Measurements from ENCODE around the gene CLPTM1L.

Gene CLPTM1L

GRCh38 chr5:1272201-1272600 is 72.7 kb downstream of the CLPTM1L start:
- H3K9me3 ChIP-seq (ENCODE audit: control insufficient read depth, insufficient read depth, low read depth, low read length) = no peaks in the 10 kb centered on the region
- CTCF ChIA-PET = no interaction called here
- H3K4me1 ChIP-seq (ENCODE audit: control insufficient read depth, insufficient read depth, low read length) = no peaks in the 10 kb centered on the region
- H3K4me3 ChIP-seq (ENCODE audit: low read depth, low read length) = no peak overlapping the region
- TF ChIP-seq TSHZ1 (tag by site-specific recombination; IDR thresholded peaks at IDR 0.05; ENCODE audit: borderline replicate concordance) = no peak
- H3K27ac ChIP-seq (ENCODE audit: extremely low read depth, low read depth, low read length) = no peak overlapping the region
- POLR2A ChIA-PET = no interaction called here
- H3K36me3 ChIP-seq (ENCODE audit: control insufficient read depth in 2 of 2, insufficient read depth in 1 of 2, low read length in 2 of 2) = no peaks in the 10 kb centered on the region

GRCh38 chr5:1270933-1271914 is 73.7 kb downstream of the CLPTM1L start:
- Histone ChIP-seq H3K36me3 (ENCODE audit: control insufficient read depth in 2 of 2, insufficient read depth in 1 of 2, low read length in 2 of 2) (no peaks in the 10 kb centered on the region), H3K4me3 (ENCODE audit: low read depth, low read length) (no peak overlapping the region), H3K4me1 (ENCODE audit: control insufficient read depth, insufficient read depth, low read length) (no peaks in the 10 kb centered on the region), H3K9me3 (ENCODE audit: control insufficient read depth, insufficient read depth, low read depth, low read length) (no peaks in the 10 kb centered on the region), H3K27ac (ENCODE audit: extremely low read depth, low read depth, low read length) (no peak overlapping the region)
- POLR2A ChIA-PET = no interaction called here
- CTCF ChIA-PET = interaction anchor here (0.5 kb wide), 1 partner anchor 9 kb away, joined by 3 read pairs; no protein-coding TSS in a partner anchor
- TF ChIP-seq ZNF843 (tag by site-specific recombination; IDR thresholded peaks at IDR 0.05) (no peak), ZNF664 (tag by site-specific recombination; IDR thresholded peaks at IDR 0.05) (no peak), ZNF366 (tag by site-specific recombination; conservative IDR thresholded peaks at IDR 0.05) (no peak), BCL6B (tag by site-specific recombination; IDR thresholded peaks at IDR 0.05) (no peak), ZNF488 (tag by site-specific recombination; IDR thresholded peaks at IDR 0.05) (no peak), ZNF629 (tag by site-specific recombination; IDR thresholded peaks at IDR 0.05) (no peak), REST (tag by site-specific recombination; IDR thresholded peaks at IDR 0.05) (no peak)

GRCh38 chr5:1270426-1270825 is 74.5 kb downstream of the CLPTM1L start:
- POLR2A ChIA-PET = no interaction called here
- no peak for TF ChIP-seq ZBTB44 (tag by site-specific recombination; IDR thresholded peaks at IDR 0.05)
- H3K36me3 ChIP-seq (ENCODE audit: control insufficient read depth in 2 of 2, insufficient read depth in 1 of 2, low read length in 2 of 2) = no peaks in the 10 kb centered on the region

More at GRCh38 chr5:1270426-1270825, 74.5 kb downstream of the CLPTM1L start:
- H3K27ac ChIP-seq (ENCODE audit: extremely low read depth, low read depth, low read length) = no peak overlapping the region
- CTCF ChIA-PET = no interaction called here
- H3K9me3 ChIP-seq (ENCODE audit: control insufficient read depth, insufficient read depth, low read depth, low read length) = no peaks in the 10 kb centered on the region
- no peaks in the 10 kb centered on the region for H3K4me1 ChIP-seq (ENCODE audit: control insufficient read depth, insufficient read depth, low read length)
- no peak overlapping the region for H3K4me3 ChIP-seq (ENCODE audit: low read depth, low read length)

Data from HEK293 (cell line).